HG03571 (cell line): ENCODE results near the gene LST1.
"Not testable (repeated sequence)": the region's sequence is repeated elsewhere in the genome, so short reads cannot be mapped to it uniquely, and the experiment has no call there.

Experiments
- ATAC-seq: cut with Tn5 transposase; IDR thresholded peaks from one replicate; pipeline ENCODE4 v1.9.1; 2021; ENCODE audit not compliant: unreplicated experiment

The LST1 gene

DNA sequence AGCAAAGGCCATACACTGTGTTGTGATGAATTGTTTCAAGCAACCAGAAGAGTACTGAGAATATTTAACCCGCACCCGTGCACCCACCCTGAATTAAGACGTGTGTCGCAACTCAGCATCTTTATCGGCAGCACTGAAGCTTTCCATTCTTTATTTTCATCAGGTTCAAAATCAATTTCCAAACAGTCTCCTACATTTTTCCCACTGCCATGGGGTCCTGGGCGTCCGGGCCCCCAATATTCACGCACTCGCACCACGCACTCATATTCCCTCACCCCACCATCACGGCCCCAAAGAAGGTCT lies 5.7 kb upstream of the LST1 start:
- no peak for ATAC-seq

GRCh38 chr6:31580807-31581433 lies 5.2 kb upstream of the LST1 start:
- ATAC-seq, result no peak

DNA sequence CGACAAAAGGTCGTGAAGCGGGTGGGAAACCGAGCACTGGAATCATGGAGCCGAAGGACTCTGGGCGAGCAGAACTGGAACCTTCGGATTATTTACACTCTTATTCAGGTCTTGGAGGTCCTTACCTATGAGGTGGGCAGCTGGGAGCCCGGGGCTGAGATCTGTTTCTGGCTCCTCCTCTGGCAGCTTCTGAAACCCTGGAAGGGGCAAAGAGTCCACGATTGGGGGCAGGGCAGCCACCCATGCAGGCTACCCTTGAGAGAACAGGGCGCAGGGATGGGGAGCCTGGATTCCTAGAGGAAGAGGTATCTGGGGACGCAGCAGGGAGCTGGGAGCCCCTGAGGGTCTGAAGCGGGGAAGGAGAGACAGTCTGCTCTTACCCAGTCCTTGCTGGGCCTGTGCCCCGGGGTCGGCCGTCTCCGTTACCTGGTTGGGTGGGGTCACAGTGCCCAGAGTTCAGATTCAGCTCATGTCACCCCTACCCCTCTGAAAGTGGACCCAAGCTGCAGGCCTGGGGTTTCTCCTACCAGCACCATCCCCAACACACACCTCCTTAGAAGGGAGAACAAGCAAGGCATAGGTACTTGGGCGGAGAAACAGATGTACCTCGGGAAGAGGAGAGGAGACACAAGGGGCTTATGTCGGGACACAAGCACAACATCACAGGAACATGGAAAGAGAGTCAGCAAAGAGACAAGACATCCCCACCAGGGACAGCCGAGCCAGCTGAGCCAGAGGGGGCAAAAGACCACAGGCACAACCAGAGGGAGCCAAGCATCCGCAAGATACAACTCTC lies 4.4 kb upstream of the LST1 start:
- no peak for ATAC-seq

GRCh38 chr6:31582230-31582643 lies 3.8 kb upstream of the LST1 start, which contains the start of gene LTB:
LTB (minus strand) TSS chr6:31582424; CDS start chr6:31582417, 7 bp downstream.
- no peak for ATAC-seq

DNA sequence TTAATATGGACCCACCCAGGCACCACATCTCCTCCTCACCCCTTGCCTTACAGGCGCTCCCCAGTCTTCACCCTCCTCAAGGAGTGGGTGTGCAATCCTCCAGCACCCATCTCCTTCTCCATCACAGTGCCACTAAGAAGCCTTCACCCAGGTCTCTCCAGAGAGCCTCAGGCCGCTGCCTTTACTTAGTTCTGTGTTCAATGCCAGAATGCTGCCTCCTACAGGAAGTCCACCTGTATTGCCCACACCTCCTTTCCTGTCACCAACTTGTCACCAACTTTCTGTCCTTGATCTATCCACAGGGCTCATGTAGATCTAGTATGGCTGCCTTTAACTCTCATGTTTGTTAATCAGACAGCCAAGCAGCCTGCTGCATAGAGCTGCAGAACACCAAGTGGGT lies 586 bp upstream of the LST1 start:
- ATAC-seq, result no peak

GRCh38 chr6:31586599-31587281 lies 663 bp downstream of the LST1 start:
- ATAC-seq, result no peak

GRCh38 chr6:31587791-31588777 lies 2.0 kb downstream of the LST1 start:
- ATAC-seq, result no peak

- ATAC-seq, result no peak
Observed at GRCh38 chr6:31588871-31589650, 3.0 kb downstream of the LST1 start.

DNA sequence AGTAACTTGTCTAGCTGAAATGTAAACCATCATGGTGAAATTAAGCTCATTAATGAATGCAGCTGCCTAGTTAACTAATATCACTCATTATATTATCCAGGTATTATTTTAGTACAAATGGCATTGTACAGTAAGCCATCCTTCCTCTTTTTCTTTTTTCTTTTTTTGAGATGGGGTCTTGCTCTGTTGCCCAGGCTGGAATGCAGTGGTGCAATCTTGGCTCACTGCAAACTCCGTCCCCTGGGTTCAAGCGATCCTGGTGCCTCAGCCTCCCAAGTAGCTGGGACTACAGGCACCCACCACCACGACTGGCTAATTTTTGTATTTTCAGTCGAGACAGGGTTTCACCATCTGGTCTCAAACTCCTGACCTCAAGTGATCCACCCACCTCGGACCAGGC lies 4.6 kb downstream of the LST1 start:
- not testable (repeated sequence) for ATAC-seq

DNA sequence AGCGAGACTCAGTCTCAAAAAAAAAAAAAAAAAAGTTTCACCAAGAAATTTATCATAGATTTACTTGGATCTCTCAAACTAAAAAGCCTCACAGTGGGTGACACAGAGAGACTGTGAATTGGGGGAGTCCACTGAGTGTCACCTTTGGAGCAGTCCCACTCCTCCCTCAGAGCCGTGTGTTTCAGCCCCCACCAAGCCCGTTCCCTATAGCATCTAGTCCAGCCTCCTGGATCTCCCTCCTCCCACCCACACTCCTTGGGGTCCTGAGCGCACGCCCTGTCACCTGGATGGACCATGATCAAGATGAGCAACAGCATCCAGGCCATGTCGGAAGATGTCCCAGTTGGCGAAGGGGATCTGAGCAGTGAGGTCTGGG lies 6.3 kb downstream of the LST1 start:
- no peak for ATAC-seq

DNA sequence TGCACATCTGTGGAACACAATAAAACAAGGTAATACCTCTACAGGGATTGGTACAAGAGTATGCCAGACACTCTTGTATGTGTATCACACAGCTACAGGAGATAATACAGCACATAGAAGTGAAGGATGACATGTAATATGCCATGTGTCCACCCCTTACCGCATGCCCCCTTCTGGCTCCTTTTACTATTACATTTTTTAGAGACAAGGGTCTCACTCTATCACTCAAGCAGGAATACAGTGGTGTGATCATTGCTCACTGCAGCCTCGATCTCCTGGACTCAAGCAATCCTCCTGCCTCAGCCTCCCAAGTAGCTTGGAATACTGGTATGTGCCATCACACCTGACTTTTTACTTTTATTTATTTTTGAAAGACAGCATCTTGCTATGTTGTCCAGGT lies 10.9 kb downstream of the LST1 start:
- ATAC-seq, result no peak

GRCh38 chr6:31607317-31607716 lies 21.2 kb downstream of the LST1 start:
- no peak for ATAC-seq

DNA sequence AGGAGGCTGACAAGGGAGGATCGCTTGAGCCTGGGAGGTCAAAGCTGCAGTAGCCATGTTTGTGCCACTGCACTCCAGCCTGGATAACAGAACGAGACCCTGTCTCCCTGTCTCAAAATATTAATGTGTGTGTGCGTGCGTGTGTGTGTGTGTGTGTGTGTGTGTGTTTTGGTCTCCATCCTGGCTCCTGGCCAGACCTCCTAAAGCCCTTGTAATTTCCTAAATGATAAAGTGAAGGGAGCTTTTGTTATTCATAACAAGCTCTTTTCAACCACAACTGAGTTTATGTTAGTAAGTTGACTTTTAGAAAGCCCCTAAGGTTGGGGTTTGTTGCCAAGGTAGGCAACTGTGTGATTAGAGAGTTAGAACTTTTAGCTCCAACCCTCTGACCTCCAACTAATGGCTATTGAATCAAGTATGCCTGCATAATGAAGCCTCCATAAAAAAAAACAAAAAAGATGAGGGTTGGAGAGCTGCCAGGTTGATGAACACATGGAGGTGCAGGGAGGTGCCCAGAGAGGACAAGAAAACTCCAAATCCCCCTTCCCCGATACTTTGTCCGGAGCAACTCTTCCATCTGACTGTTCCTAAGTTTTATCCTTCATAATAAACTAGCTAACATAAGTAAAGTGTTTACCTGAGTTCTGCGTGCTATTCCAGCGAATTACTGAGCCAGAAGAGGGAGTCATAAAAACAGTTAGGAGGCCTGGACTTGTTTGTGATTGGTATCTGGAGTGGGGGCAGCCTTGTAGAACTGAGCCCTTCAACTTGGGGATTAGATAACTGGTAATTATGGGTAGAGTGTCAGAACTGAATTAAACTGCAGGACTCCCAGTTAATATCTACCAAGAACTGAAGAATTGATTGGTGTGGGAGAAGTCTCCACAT lies 23.7 kb downstream of the LST1 start:
- no peak for ATAC-seq

- ATAC-seq, result no peak
Observed at GRCh38 chr6:31610968-31611367, 24.9 kb downstream of the LST1 start.

DNA sequence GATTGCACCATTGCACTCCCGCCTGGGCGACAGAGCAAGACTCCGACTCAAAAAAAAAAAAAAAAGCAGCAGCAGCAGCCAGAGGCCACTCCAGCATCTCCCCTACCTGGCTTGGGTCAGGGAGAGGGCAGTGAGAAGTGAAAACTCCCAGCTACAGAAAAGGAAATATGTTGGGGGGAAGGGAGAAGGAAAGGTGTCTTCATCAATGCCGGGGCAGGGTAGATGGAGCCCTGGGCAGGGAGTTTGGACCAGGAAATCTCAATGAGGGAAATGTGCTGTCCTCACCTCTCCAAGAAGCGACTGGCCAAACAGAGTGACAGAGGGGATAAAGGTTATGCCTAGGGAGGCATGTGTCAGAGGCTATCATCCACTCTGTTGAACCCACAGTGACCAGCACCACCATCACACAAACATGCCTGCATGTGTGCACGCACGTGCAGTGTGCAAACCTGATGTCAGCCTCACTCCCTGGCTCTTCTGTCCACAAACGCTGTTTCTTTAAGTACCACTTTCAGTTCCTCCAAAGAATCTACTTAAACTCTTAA lies 28.1 kb downstream of the LST1 start:
- ATAC-seq, result no peak

GRCh38 chr6:31614684-31615578 lies 28.9 kb downstream of the LST1 start, which contains the start of gene AIF1:
AIF1 (plus strand) TSS chr6:31615234; CDS start chr6:31615330, 96 bp downstream.
- ATAC-seq, result no peak

GRCh38 chr6:31615748-31616147 lies 29.7 kb downstream of the LST1 start:
- no peak for ATAC-seq

GRCh38 chr6:31617010-31617409 lies 30.9 kb downstream of the LST1 start:
- ATAC-seq, result no peak
